ENCODE data around the gene TP73.

The TP73 gene

DNA sequence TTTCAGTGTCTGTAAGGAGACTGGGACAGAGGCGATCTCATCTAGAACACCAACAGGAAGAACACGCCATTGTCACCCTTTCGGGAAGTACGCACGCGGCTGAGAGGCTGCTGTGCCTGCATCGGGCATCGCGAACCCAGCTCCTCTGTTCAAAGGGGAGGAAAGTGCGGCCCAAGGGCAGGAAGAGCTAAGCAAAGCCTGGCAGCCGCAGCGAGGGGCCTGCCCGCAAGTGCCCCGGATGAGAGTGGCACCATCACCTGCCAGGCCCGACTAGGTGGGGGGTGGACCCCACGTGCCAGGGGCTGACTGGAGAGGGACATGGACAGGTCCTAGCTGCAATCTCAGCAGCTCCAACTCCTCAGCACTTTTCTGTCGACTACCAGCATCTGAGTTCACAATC is 20.0 kb upstream of the TP73 start:
- TF ChIP-seq, protein P1, sequence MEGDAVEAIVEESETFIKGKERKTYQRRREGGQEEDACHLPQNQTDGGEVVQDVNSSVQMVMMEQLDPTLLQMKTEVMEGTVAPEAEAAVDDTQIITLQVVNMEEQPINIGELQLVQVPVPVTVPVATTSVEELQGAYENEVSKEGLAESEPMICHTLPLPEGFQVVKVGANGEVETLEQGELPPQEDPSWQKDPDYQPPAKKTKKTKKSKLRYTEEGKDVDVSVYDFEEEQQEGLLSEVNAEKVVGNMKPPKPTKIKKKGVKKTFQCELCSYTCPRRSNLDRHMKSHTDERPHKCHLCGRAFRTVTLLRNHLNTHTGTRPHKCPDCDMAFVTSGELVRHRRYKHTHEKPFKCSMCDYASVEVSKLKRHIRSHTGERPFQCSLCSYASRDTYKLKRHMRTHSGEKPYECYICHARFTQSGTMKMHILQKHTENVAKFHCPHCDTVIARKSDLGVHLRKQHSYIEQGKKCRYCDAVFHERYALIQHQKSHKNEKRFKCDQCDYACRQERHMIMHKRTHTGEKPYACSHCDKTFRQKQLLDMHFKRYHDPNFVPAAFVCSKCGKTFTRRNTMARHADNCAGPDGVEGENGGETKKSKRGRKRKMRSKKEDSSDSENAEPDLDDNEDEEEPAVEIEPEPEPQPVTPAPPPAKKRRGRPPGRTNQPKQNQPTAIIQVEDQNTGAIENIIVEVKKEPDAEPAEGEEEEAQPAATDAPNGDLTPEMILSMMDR (IDR thresholded peaks at IDR 0.05; ENCODE audit: low read depth, low read length): no peak
- no peak for DNase-seq (ENCODE audit: extremely low read depth, low read depth)

DNA sequence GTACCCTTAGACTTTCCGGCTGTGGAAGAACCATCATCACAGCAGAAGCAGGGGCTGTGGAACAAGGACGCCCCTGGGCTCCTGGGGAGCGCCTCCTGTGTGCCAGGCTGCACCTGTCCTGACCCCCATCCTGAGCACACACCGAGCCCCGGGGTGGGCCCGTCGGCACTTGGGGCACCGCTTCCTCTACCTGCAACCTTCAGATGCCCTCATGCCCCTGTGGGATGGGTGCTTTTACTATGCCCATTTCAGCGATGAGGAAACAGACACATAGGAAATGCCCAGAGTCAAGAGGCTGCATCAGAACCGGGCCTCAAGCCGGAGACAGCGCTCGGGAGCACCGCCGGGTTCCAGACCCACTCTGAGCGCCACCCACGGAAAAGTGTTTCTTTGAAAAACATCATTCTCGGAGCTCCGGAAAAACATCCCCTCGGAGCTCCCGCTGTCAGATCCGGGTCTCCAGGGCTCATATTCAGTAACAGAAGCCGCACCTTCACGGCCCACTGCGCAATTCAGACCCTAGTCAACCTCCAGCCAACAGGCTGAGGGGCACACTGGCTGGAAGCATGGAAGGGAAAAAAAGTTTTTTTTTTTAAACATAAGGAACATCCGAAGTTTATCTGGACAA is 19.5 kb upstream of the TP73 start:
- TF ChIP-seq, protein P1 (IDR thresholded peaks at IDR 0.05; ENCODE audit: low read depth, low read length): no peak
- no peak for DNase-seq (ENCODE audit: extremely low read depth, low read depth)

DNA sequence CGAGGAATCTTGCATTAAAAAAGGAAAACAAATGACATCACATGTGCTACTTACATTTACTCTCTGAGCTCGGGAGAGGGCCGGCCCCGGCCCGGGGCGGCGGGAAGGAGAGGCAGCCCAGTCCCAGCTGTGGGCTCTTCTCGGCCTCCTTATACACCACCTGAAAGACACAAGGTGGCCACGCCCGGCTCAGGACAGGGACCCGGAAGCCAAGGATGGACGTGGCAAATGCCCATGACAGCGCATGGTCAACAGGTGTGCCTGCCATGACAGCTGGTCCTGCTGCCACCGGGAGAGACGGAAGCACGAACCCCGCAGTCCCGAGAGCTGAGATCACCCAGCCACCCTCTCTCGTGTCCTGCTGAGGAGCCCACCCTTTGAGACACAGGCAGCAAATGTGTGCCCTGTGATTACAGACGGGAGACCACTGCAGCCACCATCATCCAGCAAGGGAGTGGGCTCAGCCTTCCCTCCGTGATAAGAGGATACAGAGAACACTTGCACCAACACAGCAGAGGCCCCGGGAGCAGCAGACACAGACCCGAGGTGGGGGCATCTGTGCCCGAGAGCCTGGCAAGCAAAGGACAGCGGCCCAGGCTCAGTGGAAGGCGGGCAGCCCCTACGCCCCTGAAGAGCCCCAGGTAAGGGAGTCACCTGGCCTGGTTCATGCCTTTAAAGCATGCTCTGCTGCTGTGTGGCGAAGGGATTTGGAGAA is 18.8 kb upstream of the TP73 start:
- no peak for DNase-seq (ENCODE audit: extremely low read depth, low read depth)
- TF ChIP-seq, protein P1 (IDR thresholded peaks at IDR 0.05; ENCODE audit: low read depth, low read length): no peak

DNA sequence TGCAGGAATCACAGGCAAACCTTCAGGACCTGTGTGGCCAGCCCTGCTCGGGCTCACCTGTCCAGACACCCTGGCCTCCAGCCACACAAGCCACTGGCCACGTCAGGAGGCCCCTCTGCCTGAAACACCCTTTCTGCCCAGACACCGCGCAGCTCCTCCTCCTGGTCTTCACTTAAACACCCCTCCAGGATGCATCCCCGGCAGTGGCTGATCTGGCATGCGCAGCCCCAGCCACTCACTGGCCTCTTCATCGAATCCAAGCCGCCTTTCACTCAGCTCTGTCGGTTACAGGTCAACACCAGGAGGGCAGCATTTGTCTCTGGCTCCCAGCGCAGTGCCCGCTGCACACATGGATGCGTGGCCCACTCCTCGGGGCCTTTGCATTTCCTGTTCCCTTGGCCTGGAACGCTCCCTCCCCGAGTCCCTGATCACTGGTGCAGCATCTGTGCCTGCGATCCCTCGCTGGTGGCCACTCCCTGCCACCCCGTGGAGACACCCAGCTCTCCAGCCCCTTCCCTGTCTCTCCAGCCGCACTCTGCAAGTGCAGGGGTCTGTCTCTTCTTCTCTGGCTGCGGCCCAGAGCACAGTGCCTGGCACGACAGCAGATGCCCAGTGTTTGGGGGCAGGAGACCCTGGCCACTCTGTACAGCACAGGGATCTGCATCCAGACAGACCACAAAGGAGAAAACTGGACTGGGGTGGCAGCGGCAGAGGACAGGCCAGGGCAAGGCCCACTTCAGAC is 18.1 kb upstream of the TP73 start:
- TF ChIP-seq, protein P1 (IDR thresholded peaks at IDR 0.05; ENCODE audit: low read depth, low read length): no peak
- no peak for DNase-seq (ENCODE audit: extremely low read depth, low read depth)

DNA sequence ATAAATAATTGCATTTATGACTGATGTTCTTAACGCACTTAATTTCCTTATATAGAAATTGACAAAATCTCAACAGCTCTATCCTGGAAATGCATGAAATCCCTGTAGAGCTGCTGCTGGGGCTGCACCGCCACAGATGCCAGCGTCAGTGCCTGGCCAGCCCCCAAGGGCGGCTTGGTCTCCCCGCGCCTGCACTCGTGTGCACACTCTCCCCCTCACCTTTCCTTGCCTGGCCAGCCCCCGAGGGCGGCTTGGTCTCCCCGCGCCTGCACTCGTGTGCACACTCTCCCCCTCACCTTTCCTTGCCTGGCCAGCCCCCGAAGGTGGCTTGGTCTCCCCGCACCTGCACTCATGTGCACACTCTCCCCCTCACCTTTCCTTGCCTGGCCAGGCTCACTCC is 16.2 kb upstream of the TP73 start:
- TF ChIP-seq, protein P1 (IDR thresholded peaks at IDR 0.05; ENCODE audit: low read depth, low read length): no peak
- no peak for DNase-seq (ENCODE audit: extremely low read depth, low read depth)

DNA sequence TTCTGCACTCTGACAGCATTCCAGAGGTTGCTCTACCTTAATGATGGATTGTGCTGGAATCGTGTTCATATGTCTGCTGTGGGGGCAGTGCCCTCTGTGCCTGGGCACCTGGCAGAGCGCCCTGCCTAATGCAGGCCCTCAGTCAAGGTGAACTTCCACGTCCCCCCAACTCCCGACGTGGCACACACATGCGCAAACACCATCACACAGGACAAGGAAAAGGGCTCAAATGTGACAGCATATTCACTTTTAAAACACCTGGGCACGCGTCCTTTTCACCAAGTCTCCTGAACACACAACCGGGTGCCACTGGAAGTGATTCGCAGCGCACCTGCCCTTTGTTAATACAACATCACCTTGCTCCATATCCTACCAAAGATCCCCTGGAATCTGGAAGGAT is 15.8 kb upstream of the TP73 start:
- no peak for DNase-seq (ENCODE audit: extremely low read depth, low read depth)
- TF ChIP-seq, protein P1 (IDR thresholded peaks at IDR 0.05; ENCODE audit: low read depth, low read length): no peak

DNA sequence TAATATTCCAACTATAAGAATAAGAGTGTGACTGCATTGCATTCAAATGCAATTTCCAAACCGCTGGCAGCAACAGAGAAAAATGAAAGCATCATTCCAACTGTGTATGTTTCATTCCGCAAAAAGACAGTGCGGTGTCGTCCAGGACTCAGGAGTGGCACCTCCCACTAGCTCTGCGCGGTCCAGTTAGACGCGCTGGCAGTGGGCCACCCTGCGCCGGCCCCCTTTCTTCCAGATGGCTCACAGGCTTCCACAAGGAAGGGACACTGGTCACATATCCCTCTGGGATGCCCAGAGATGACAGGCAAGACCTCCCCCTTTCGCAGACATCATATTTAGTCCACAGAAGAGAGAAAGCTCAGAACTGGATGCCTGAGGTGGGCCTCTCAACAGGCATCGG is 14.3 kb upstream of the TP73 start:
- TF ChIP-seq, protein P1 (IDR thresholded peaks at IDR 0.05; ENCODE audit: low read depth, low read length): no peak
- no peak for DNase-seq (ENCODE audit: extremely low read depth, low read depth)
